ELR (cell line): ENCODE data around the gene CYP2C18.
"Not testable (repeated sequence)": the region's sequence is repeated elsewhere in the genome, so short reads cannot be mapped to it uniquely, and the experiment has no call there.

Experiments used
- DNase-seq: peaks from one replicate; pipeline ENCODE4 v3.0.0-alpha.2; 2015; ENCODE audit warnings: low read depth

CYP2C18 gene

DNA sequence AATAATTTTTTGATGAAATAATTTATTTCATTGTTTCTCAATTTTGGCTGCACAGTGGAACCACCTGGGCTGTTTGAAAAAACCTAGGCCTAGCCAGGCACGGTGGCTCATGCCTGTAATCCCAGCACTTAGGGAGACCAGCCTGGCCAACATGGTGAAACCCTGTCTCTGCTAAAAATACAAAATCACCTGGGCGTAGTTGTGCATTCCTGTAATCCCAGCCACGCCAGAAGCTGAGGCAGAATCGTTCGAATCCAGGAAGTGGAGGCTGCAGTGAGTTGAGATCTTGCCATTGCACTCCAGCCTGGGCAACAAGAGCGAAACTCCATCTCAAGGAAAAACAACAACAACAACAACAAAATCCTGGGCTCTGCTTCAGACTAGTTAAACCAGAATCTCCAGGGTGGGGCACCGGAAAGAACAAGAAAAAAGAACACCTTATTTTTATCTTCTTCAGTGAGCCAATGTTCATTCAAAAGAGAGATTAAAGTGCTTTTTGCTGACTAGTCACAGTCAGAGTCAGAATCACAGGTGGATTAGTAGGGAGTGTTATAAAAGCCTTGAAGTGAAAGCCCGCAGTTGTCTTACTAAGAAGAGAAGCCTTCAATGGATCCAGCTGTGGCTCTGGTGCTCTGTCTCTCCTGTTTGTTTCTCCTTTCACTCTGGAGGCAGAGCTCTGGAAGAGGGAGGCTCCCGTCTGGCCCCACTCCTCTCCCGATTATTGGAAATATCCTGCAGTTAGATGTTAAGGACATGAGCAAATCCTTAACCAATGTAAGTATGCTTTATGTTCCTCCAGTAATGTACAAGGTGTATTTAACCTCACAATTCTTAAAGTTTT, at the start of gene CYP2C18:
Gene CYP2C18 (plus strand): TSS at position 516 of the 841 bp plus-strand sequence. CDS start 91 bp downstream, at position 607.
- no peak for DNase-seq

DNA sequence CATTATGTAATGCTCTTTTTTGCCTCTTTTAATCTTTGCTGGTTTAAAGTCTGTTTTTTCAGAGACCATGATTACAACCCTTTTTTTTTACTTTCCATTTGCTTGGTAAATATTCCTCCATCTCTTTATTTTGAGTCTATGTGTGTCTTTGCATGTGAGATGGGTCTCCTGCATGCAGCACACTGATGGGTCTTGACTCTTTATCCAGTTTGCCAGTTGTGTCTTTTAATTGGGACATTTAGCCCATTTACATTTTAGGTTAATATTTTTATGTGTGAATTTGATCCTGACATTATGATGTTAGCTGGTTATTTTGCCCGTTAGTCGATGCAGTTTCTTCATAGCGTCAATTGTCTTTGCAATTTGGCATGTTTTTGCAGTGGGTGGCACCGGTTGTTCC, 45.4 kb upstream of the CYP2C18 start:
- not testable (repeated sequence) for DNase-seq

DNA sequence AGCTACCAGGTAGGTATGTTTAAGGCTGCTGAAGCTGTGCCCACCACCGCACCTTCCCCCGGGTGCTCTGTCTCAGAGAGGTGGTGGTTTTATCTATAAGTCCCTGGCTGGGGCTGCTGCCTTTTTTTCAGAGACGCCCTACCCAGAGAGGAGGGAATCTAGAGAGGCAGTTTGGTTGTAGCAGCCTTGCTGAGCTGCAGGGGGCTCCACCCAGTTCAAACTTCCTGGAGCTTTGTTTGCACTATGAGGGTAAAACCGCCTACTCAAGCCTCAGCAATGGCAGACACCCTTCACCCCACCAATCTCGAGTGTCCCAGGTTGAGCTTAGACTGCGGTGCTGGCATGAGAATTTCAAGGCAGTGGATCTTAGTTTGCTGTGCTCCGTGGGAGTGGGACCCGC, 43.6 kb upstream of the CYP2C18 start:
- no peak for DNase-seq

DNA sequence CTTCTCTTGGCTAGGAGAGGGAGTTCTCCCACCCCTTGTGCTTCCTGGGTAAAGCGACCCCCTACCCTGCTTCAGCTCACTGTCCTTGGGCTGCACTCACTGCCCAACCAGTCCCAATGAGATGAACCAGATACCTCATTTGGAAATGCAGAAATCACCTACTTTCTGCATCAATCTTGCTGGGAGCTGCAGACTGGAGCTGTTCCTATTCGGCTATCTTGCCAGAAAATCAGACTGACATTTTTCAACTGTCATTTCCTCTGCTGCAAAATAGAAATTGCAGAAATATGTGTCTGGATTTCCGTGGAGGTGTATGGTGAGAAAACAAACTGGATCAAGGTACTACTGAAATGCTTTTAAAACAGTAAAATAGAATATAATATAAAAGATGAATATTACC, 43.0 kb upstream of the CYP2C18 start:
- DNase-seq, result no peak

DNA sequence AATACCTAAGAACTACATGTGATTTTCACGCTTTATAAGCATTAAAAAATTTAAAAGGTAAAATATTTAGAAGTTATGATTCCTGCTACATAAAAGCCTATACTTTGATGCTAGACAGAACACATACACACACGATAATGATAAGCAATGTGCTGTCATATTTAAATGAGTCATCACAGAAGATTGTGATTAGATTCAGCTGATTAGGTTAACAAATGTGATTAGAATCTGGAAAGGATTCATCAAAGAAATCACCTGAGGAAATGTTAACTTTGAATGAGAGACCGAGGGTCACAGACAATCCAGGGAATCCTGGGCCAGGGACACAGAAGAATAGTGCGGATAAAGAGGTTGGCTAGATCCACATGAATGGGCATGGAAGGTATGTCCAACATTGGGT, 42.0 kb upstream of the CYP2C18 start:
- DNase-seq, result no peak

DNA sequence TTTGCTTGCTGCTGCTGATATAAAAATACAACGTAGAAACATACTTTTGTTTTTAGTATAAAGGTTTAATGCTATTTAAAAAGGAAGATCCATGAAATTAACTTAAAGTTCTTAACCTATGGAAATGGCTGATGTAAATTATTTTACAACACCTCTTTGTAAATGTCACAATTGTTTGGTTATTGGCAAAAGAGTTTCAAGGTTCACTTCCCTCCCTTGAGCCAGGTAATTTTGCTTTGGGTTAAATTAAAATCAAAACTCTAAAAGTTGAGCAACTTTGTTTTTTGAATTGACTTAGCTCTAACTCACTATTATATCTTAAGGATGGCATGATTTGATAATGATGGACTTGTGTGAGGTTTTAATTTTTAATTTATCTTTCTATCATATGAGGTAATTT, 39.2 kb upstream of the CYP2C18 start:
- DNase-seq, result no peak

DNA sequence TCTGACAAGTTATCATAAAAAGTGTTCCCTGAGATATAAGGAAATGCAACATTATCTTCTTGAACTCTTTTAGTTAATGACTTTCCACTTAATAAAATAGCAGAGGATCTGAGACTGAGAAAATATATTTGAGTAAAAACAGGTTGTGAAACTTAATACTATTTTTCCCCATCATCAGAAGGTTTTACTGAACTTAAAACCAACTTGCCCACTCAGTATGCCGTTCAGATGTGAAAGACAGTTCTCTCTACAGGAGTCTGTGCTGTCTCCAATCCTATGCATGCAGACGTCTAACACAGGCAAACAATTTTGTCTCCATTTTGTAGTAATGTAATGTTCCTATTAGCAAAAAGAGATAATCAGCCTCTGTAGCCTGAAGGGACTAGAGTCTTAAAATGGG, 38.2 kb upstream of the CYP2C18 start:
- no peak for DNase-seq

DNA sequence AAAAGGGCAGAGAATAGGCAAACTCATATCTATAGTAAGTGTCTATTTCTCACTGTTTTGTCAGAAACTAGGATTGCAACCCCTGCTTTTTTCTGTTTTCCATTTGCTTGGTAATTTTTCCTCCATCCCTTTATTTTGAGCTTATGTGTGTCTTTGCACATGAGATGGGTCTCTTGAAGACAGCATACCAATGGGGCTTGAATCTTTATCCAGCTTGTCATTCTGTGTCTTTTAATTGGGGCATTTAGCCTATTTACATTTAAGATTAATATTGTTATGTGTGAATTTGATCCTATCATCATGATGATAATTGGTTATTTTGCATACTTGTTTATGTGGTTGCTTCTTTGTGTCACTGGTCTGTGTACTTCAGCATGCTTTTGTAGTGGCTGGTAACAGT, 28.3 kb upstream of the CYP2C18 start:
- DNase-seq, result not testable (repeated sequence)

DNA sequence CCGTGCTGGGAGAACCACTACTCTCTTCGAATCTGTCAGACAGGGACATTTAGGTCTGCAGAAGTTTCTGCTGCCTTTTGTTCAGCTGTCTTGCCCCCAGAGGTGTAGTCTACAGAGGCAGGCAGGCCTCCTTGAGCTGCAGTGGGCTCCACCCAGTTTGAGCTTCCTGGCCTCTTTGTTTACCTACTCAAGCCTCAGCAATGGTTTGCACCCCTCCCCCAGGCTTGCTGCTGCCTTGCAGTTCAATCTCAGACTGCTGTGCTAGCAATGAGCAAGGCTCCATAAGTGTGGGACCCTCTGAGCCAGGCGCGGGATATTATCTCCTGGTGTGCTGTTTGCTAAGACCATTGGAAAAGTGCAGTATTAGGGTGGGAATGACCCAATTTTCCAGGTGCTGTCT, 20.5 kb upstream of the CYP2C18 start:
- DNase-seq, result not testable (repeated sequence)

DNA sequence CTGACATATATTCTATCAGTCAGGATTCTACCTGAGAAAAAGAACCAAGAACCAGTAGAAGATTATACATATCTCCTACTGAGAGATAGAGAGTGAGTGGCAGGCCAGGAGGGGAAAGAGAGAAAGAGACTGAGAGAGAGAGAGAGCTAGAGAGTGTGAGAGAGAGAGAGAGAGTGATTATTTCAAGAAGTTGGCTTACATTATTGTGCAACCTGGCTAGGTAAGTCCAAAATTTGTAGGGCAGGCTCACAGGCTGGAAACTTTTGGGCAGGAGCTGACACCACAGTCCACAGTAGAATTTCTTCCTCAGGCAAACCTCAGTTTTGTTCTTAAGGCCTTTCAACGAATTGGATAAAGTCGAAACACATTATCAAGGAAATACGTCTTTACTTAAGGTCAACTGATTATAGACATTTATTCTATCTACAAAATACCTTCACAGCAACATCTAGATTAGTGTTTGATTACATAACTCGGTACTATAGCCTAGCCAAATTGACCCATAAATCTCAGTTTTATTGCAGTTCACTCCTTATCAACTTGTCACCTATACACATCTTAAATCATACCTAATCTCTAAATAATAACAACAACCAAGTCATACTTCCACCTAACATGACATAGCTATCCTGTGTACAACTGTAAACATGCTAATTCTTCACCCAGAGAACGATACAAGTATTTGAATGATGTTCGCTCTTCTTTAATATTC, 17.0 kb upstream of the CYP2C18 start:
- DNase-seq, result no peak

DNA sequence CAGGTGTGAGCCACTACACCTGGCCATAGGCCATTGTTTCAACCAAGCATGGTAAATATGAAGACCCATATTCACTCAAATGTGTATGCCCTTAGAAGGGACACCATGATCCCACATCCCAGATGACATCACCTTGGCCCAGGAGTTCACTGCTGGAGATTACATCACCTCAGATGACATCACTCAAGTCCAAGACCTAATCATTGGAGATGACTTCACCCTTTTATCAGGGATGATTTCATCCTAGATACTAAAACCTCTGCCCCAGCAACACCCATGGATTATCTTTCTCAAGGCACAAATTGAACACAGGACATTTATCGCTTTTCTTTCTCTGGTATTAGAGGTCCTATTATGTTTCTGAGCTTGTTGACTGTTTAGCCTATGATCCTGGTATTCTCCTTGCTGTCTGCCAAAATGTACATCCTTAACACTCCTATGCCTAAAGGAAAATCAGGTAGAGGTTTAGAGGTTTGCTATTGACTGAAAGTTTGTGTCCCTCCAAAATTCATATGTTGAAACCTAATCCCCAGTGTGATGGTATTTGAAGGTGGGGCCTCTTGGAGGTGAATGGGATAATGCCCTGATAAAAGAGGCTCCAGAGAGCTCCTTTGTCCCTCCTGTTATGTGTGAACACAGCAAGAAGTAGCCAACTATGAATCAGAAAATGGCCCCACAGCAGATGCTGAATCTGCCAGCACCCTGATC, 9.8 kb upstream of the CYP2C18 start:
- DNase-seq, result peak; percentile 27

DNA sequence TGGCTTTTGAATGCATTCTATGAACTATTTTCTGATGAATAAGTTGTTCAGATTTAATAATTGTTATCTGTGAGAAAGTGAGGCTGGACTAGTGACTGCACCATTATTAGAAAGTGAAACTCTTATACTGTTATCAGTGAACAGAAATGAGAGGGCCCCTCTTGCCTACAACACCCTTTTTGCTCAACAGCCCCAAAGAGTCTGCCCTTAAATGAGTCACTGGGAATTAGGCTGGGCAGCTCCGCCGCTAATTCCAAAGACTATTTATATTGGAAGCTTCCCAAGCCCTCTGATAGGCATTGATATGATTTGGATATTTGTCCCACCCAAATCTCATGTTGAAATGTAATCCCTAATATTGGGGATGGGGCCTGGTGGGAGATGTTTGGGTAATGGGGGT, 7.0 kb upstream of the CYP2C18 start:
- DNase-seq, result no peak

DNA sequence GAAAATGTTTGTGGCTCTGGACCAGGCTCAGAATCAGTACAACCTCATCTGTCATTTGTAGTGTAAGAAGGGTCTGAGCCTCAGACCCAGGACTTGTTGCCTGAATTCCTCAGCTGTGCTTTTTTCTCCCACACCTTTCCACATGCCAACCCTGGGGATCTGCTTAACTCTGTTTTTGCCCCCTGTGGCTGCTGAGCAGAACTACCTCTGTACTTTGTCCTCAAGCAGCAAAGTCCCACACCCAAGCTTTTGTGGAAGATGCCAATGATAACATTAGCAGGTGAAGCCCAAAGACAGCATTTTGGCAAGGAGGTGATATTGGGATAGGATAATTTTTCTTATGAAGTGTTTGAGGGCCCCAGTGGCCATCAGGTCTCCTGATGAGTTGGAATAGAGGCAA, 5.8 kb upstream of the CYP2C18 start:
- DNase-seq, result peak; percentile 27

DNA sequence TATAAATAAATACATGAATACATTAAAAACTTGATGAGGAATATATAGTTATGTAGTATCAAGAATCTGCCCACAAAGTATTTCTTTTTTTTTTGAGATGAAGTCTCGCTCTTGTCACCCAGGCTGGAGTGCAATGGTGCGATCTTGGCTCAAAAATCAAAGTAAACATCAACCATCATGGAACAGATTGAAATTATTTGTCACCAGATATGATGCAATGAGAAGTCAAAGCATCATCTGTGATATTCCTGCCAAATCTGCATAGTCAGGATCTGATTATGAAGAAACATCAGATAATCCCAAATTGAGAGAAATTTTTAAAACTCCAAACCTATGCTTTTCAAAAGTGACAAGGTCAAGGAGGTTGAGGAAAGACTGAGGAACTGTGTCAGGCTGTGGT, 5.1 kb upstream of the CYP2C18 start:
- no peak for DNase-seq

DNA sequence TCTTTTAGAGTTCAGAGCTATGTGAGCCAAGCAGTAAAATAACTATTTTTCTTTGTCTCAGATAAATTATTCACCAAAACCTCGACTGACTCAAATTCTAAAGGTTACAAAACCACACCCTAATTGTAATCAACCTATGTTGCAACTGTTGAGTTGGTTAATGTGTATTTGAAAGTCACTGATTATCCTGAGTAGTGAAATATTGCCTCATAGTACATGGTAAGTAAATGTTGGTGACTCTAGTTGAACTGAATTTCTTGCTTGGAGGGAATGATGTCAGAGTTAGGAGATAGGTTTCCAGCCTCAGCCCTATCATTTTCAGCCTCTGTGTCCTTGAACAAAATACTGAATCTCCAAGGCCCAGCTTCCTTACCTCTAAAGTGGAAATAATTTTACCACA, 3.0 kb upstream of the CYP2C18 start:
- DNase-seq, result peak; percentile 1

DNA sequence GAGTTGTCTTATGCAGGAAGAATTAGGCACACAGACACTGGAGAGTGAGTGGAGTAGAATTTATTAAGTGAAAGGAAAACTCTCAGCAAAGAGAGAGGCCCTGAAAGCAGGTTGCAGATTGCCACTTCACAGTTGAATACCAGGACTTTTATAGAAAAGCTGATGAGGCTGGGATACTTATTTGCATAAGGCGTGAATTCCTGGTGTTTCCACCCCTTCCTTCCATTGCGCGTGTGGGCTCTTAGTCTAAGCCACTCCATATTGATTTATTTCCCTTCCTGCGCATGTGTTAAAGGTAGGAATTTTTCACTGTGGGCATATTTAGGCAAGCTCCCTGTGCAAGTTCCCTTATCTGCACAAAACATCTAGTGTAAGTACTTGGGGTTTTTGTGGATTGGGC, 893 bp upstream of the CYP2C18 start:
- not testable (repeated sequence) for DNase-seq

DNA sequence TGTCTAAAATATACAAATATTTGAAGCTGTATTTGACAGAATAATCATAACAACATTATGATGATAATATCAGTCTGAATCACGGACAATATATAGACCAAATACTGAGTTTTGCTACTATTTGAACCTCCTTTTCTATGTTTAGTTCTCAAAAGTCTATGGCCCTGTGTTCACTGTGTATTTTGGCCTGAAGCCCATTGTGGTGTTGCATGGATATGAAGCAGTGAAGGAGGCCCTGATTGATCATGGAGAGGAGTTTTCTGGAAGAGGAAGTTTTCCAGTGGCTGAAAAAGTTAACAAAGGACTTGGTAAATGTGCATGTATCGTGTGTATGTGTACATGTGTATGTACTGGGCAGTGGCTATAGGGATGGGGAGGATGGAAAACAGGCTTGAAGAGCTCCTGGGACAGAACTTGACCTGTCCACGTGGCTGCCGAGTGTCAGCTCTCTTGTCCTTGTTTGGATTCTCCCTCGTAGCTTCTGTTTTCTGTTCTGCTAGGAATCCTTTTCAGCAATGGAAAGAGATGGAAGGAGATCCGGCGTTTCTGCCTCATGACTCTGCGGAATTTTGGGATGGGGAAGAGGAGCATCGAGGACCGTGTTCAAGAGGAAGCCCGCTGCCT, 4.2 kb downstream of the CYP2C18 start:
- no peak for DNase-seq

DNA sequence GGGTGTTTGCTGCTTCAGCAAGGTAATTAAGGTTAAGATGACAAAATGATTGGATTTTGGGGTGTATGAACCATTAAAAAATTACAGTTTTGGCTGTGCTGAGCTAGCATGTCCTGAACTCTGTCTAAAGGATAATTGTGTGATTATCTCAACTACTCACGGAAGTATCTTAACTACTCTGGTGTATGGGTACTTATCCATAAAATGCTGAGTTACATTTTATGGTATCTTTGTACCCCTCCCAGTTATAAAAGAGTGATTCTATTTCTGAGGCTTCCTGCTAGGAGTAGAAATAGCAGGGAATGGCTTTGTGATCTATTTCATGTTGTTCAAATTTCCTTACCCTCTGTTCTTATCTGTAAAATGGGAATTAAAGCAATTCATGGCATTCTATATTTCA, 22.6 kb downstream of the CYP2C18 start:
- DNase-seq, result no peak

DNA sequence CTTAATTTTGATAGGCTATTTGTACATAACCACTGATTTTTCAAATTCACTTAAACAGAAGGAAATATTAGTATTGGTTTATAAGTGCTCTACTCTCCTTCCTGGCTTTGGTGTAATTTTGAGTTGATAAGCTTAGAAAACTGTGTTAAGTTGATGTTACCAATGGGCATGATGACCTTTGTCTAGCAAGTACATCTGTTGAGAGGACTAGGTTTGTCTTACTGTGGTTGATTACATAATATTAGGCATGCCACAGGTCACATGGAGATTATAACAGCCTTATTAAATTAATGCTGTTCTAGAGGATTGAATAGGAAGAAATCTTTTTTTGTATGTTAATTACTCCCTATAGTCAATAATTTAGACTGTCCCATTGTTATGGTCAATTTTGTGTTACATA, 27.0 kb downstream of the CYP2C18 start:
- DNase-seq, result no peak

DNA sequence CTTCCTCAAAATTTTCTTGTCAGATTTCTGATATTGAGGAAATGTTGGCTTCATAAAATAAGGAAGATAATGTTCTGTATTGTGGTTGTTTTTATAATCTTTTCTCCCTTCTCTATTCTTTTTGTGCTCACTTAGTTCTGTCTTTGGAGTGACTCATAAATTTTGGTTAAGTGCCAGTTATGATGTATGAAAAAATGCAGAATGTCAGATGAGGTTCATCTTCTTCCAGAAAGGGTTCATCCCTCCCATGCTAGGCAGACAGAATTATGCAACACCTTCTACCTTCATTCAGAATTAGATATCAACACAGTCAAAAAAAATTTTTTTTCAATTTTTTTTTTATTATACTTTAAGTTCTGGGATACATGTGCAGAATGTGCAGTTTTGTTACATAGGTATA, 42.3 kb downstream of the CYP2C18 start:
- DNase-seq, result peak; percentile 20

DNA sequence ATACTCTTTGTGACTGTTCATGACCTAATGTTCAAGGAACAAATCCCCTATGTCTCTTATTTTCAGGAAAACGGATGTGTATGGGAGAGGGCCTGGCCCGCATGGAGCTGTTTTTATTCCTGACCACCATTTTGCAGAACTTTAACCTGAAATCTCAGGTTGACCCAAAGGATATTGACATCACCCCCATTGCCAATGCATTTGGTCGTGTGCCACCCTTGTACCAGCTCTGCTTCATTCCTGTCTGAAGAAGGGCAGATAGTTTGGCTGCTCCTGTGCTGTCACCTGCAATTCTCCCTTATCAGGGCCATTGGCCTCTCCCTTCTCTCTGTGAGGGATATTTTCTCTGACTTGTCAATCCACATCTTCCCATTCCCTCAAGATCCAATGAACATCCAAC, 51.7 kb downstream of the CYP2C18 start:
- no peak for DNase-seq

DNA sequence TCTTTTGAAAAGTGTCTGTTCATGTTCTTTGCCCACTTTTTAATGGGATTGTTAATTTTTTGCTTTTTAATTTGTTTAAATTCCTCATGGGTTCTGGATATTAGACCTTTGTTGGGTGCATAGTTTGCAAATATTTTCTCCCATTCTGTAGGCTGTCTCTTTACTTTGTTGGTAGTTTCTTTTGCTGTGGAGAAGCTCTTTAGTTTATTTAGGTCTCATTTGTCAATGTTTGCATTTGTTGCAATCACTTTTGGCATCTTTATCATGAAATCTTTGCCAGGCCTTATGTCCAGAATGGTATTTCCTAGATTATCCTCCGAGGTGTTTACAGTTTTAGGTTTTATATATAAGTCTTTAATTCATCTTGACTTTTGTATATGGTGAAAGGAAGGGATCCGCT, 55.1 kb downstream of the CYP2C18 start:
- no peak for DNase-seq
